CD14-positive monocyte (primary cell): Measurements from ENCODE around the gene ACOD1. TPM values are rescaled to one million over a fixed set of nuclear protein-coding genes. Genes with fewer than 3 reads are reported as not detected.

Experiments used
- DNase-seq, 3 donors: peaks; one replicate each; pipeline ENCODE4 v3.0.0-alpha.2; 2011 to 2022
- H2AFZ ChIP-seq: 2 replicates; pipeline ENCODE4 v1.6.0; 2012; ENCODE audit warnings: mild to moderate bottlenecking, low read depth, low read length, inconsistent platforms; ENCODE audit not compliant: insufficient read depth, poor library complexity, severe bottlenecking
- H3K27ac ChIP-seq, 2 donors: 1 replicate in 1 of 2; 2 replicates in 1 of 2; pipeline ENCODE4 v1.5.1; 2012 to 2013; ENCODE audit warnings: low read length in 2 of 2, control low read depth in 1 of 2, inconsistent platforms in 1 of 2, low read depth in 1 of 2, mild to moderate bottlenecking in 1 of 2
- H3K27me3 ChIP-seq, 2 donors: one replicate each; pipeline versions ENCODE4 v1.6.0 to v1.6.1; 2011 to 2013; ENCODE audit warnings: low read length in 2 of 2; ENCODE audit not compliant: control insufficient read depth in 2 of 2, insufficient read depth in 2 of 2
- H3K36me3 ChIP-seq, 2 donors: replicated peaks in 1 of 2; 1 replicate in 1 of 2; 2 replicates in 1 of 2; pipeline versions ENCODE4 v1.5.1 to v1.6.1; 2012 to 2013; ENCODE audit warnings: low read length in 2 of 2, control low read depth in 1 of 2, inconsistent platforms in 1 of 2, mild to moderate bottlenecking in 1 of 2; ENCODE audit not compliant: insufficient read depth in 2 of 2, control insufficient read depth in 1 of 2
- H3K4me1 ChIP-seq, 2 donors: 1 replicate in 1 of 2; 2 replicates in 1 of 2; pipeline versions ENCODE4 v1.5.1 to v1.6.1; 2012 to 2013; ENCODE audit warnings: low read length in 2 of 2, control low read depth in 1 of 2, inconsistent platforms in 1 of 2, mild to moderate bottlenecking in 1 of 2, moderate library complexity in 1 of 2; ENCODE audit not compliant: insufficient read depth in 2 of 2, control insufficient read depth in 1 of 2
- H3K4me2 ChIP-seq: replicated peaks from 2 replicates; pipeline ENCODE3; 2012; ENCODE audit warnings: low read length, moderate library complexity, mild to moderate bottlenecking; ENCODE audit not compliant: poor library complexity, severe bottlenecking; ENCODE audit errors: extremely low read depth
- H3K4me3 ChIP-seq, 3 experiments: fragments of 200-600 bp in 1 of 3; sonication (generic) in 1 of 3; replicated peaks in 1 of 3; 1 replicate in 2 of 3; 2 replicates in 1 of 3; pipeline ENCODE4 v1.5.1; 2011 to 2013; ENCODE audit warnings: low read length in 3 of 3, mild to moderate bottlenecking in 3 of 3, control low read depth in 2 of 3, low read depth in 2 of 3, inconsistent platforms in 1 of 3, moderate library complexity in 1 of 3
- H3K79me2 ChIP-seq: 2 replicates; pipeline ENCODE4 v1.6.0; 2012; ENCODE audit warnings: mild to moderate bottlenecking, control low read depth, inconsistent platforms, low read length, moderate library complexity; ENCODE audit not compliant: insufficient read depth
- H3K9ac ChIP-seq: 2 replicates; pipeline ENCODE4 v1.6.0; 2017; ENCODE audit warnings: low read length, mild to moderate bottlenecking; ENCODE audit not compliant: insufficient read depth, poor library complexity, severe bottlenecking
- H3K9me3 ChIP-seq, 2 donors: replicated peaks in 1 of 2; 1 replicate in 1 of 2; 2 replicates in 1 of 2; pipeline versions ENCODE4 v1.5.1 to v1.6.1; 2012 to 2013; ENCODE audit warnings: low read length in 2 of 2, control low read depth in 1 of 2; ENCODE audit not compliant: control insufficient read depth in 1 of 2, insufficient read depth in 1 of 2
- H4K20me1 ChIP-seq: 2 replicates; pipeline ENCODE4 v1.6.0; 2012; ENCODE audit warnings: mild to moderate bottlenecking, low read length, control low read depth, moderate library complexity; ENCODE audit not compliant: insufficient read depth
- H3K27ac Mint-ChIP-seq, 7 donors: one replicate each; pipeline ENCODE4 v1.8.0; 2020; ENCODE audit warnings: mild to moderate bottlenecking in 7 of 7, mixed read lengths in 7 of 7, moderate library complexity in 6 of 7, inconsistent platforms in 2 of 7
- H3K27me3 Mint-ChIP-seq, 3 donors: one replicate each; pipeline ENCODE4 v1.8.0; 2021 to 2022; ENCODE audit warnings: low read depth in 3 of 3, mild to moderate bottlenecking in 3 of 3, mixed read lengths in 3 of 3, moderate library complexity in 3 of 3, inconsistent platforms in 1 of 3
- H3K36me3 Mint-ChIP-seq, 2 donors: one replicate each; pipeline ENCODE4 v1.8.0; 2020; ENCODE audit warnings: mixed read lengths in 2 of 2, inconsistent platforms in 1 of 2, mild to moderate bottlenecking in 1 of 2
- H3K4me1 Mint-ChIP-seq: one replicate; pipeline ENCODE4 v1.8.0; 2020; ENCODE audit warnings: mild to moderate bottlenecking, mixed read lengths
- H3K4me3 Mint-ChIP-seq, 2 donors: one replicate each; pipeline ENCODE4 v1.8.0; 2020; ENCODE audit warnings: mild to moderate bottlenecking in 2 of 2, mixed read lengths in 2 of 2, moderate library complexity in 1 of 2
- H3K9me3 Mint-ChIP-seq, 7 donors: one replicate each; pipeline ENCODE4 v1.8.0; 2020 to 2022; ENCODE audit warnings: mixed read lengths in 7 of 7, mild to moderate bottlenecking in 6 of 7, moderate library complexity in 6 of 7, inconsistent platforms in 2 of 7
- CTCF ChIP-seq: fragments of 200-600 bp; IDR thresholded peaks from one replicate; pipeline ENCODE4 v1.8.0; 2022; ENCODE audit warnings: antibody characterized with exemption, mild to moderate bottlenecking
- WGBS: methylation state at CpG from one replicate; pipeline ENCODE4 v1.1.5; 2013; ENCODE audit warnings: missing lambda C conversion rate; ENCODE audit not compliant: insufficient coverage; 5-methylcytosine and 5-hydroxymethylcytosine counted together
- intact Hi-C, 2 donors: fragments of 100-400 bp; cut with micrococcal nuclease; formaldehyde crosslinking; loops; one replicate each; pipeline versions ENCODE4 v1.15.0 to v1.15.1; 2023
- polyA plus RNA-seq, 3 donors: library from polyadenylated mRNA; depleted of rRNA in 1 of 3; unstranded in 2 of 3; stranded (reverse) in 1 of 3; fragments of 300-500 nt in 2 of 3; fragments of >200 nt in 1 of 3; fragmentation: Illumina TruSeq in 2 of 3; gene quantifications; 1 replicate in 2 of 3; 2 replicates in 1 of 3; pipeline ENCODE4 v1.2.3, GENCODE V29; 2012 to 2021

Gene ACOD1
- polyA plus RNA-seq, 3 donors: 0.29 TPM; not detected in 2

GRCh38 chr13:76927955-76928354, 20.4 kb upstream of the ACOD1 start:
- H2AFZ ChIP-seq: no peak overlapping the region
- no peaks in the 10 kb centered on the region for H4K20me1 ChIP-seq
- no peak overlapping the region for H3K27ac ChIP-seq
- no peaks in the 10 kb centered on the region for H3K4me1 ChIP-seq
- H3K36me3 ChIP-seq: no peaks in the 10 kb centered on the region
- Mint-ChIP-seq H3K4me1 (peaks cover 2% of the 10 kb centered on the region), H3K36me3 (no peaks in the 10 kb centered on the region), H3K9me3 (peaks cover 5 to 17% (median 8%) of the 10 kb centered on the region in 7 donors), H3K4me3 (no peak overlapping the region), H3K27ac (no peak overlapping the region), H3K27me3 (peaks cover 0 to 2% (median 0%) of the 10 kb centered on the region in 3 donors)
- intact Hi-C loops: no loop called here
- no peak overlapping the region for H3K4me2 ChIP-seq
- H3K9ac ChIP-seq: no peak overlapping the region
- WGBS: 34% methylated on average over 4 of the region's 5 CpGs
- H3K79me2 ChIP-seq: no peaks in the 10 kb centered on the region
- no peak overlapping the region for H3K4me3 ChIP-seq
- H3K9me3 ChIP-seq: peaks cover 3 to 4% of the 10 kb centered on the region in 2 donors
- no peaks in the 10 kb centered on the region for H3K27me3 ChIP-seq
- no peak for DNase-seq
- TF ChIP-seq CTCF: no peak

- 89% methylated on average over 1 of the region's 3 CpGs for WGBS
- H3K27ac Mint-ChIP-seq: no peak overlapping the region
- H3K4me3 ChIP-seq: no peak overlapping the region
Measured at GRCh38 chr13:76928456-76928855, 19.9 kb upstream of the ACOD1 start.

More at GRCh38 chr13:76928456-76928855, 19.9 kb upstream of the ACOD1 start:
- no peak overlapping the region for H3K9ac ChIP-seq
- H2AFZ ChIP-seq: no peak overlapping the region
- TF ChIP-seq CTCF: no peak
- no peaks in the 10 kb centered on the region for H4K20me1 ChIP-seq
- no peak for DNase-seq
- no peaks in the 10 kb centered on the region for H3K79me2 ChIP-seq
- Mint-ChIP-seq H3K4me1 (peaks cover 2% of the 10 kb centered on the region), H3K27me3 (peaks cover 0 to 2% (median 0%) of the 10 kb centered on the region in 3 donors), H3K36me3 (no peaks in the 10 kb centered on the region), H3K9me3 (peaks cover 5 to 17% (median 8%) of the 10 kb centered on the region in 7 donors), H3K4me3 (no peak overlapping the region)
- H3K36me3 ChIP-seq: no peaks in the 10 kb centered on the region
- H3K9me3 ChIP-seq: peaks cover 3 to 4% of the 10 kb centered on the region in 2 donors
- H3K4me1 ChIP-seq: no peaks in the 10 kb centered on the region
- intact Hi-C loops: no loop called here
- H3K27ac ChIP-seq: no peak overlapping the region
- no peaks in the 10 kb centered on the region for H3K27me3 ChIP-seq
- H3K4me2 ChIP-seq: no peak overlapping the region
